Small intestine (tissue), 7 donors: Measurements from ENCODE around the gene MRC2. TPM values are rescaled to one million over a fixed set of nuclear protein-coding genes. Genes with fewer than 3 reads are reported as not detected.

Experiments
- DNase-seq, 2 donors: peaks; one replicate each; pipeline versions ENCODE4 v3.0.0 to v3.0.0-alpha.2; 2013
- FAIRE-seq: peaks from 2 replicates; lab custom pipeline; 2012; peaks lifted over from hg19 to GRCh38; lab: Jason Lieb, UNC
- H3K27ac ChIP-seq, 3 donors: one replicate each; pipeline ENCODE4 v1.5.1; 2013; ENCODE audit warnings: low read length in 2 of 3, mild to moderate bottlenecking in 2 of 3, control low read depth in 1 of 3, inconsistent platforms in 1 of 3, low read depth in 1 of 3, moderate library complexity in 1 of 3
- H3K27me3 ChIP-seq, 3 donors: one replicate each; pipeline ENCODE4 v1.6.1; 2013; ENCODE audit warnings: low read length in 3 of 3, inconsistent platforms in 1 of 3; ENCODE audit not compliant: control insufficient read depth in 3 of 3, insufficient read depth in 3 of 3
- H3K36me3 ChIP-seq, 3 donors: one replicate each; pipeline ENCODE4 v1.6.1; 2013; ENCODE audit warnings: low read length in 3 of 3, inconsistent platforms in 1 of 3, low read depth in 1 of 3, mild to moderate bottlenecking in 1 of 3, moderate library complexity in 1 of 3; ENCODE audit not compliant: control insufficient read depth in 3 of 3, insufficient read depth in 2 of 3
- H3K4me1 ChIP-seq, 3 donors: one replicate each; pipeline ENCODE4 v1.6.1; 2013; ENCODE audit warnings: low read length in 2 of 3, inconsistent platforms in 1 of 3, low read depth in 1 of 3, mild to moderate bottlenecking in 1 of 3, moderate library complexity in 1 of 3; ENCODE audit not compliant: control insufficient read depth in 3 of 3, insufficient read depth in 2 of 3
- H3K4me3 ChIP-seq, 3 donors: one replicate each; pipeline ENCODE4 v1.5.1; 2013; ENCODE audit warnings: low read length in 3 of 3, control low read depth in 1 of 3, inconsistent platforms in 1 of 3, low read depth in 1 of 3, mild to moderate bottlenecking in 1 of 3, moderate library complexity in 1 of 3
- H3K9me3 ChIP-seq, 2 donors: one replicate each; pipeline ENCODE4 v1.6.1; 2013; ENCODE audit warnings: low read depth in 1 of 2, low read length in 1 of 2; ENCODE audit not compliant: control insufficient read depth in 2 of 2, insufficient read depth in 1 of 2
- WGBS, 3 donors: extraction: QIAGEN DNeasy Blood & Tissue Kit; methylation state at CpG; one replicate each; pipeline ENCODE4 v1.1.7; 2013; 5-methylcytosine and 5-hydroxymethylcytosine counted together
- polyA plus RNA-seq, 4 donors: library from polyadenylated mRNA; stranded (reverse) in 3 of 4; unstranded in 1 of 4; fragments of 200-250 nt in 3 of 4; fragments of 120-200 nt in 1 of 4; gene quantifications; one replicate each; pipeline versions ENCODE4 v1.2.1 to v1.2.3, GENCODE V29; 2013
- donor health status: healthy with polysubstance abuse.
- donor health status: control.
- donor health status: control.
- donor health status: Bipolar disorder and iron deficiency.
- donor health status: healthy.

Gene MRC2
- polyA plus RNA-seq, 4 donors = 0.67 to 11.6 (median 4.5) TPM

GRCh38 chr17:62626719-62627218 is 701 bp upstream of the MRC2 start:
- H3K4me3 ChIP-seq = peak overlapping the region in 2 of 3 donors; percentile 44 to 55
- no peak for FAIRE-seq
- H3K36me3 ChIP-seq = peaks cover 0 to 2% (median 0%) of the 10 kb centered on the region in 3 donors
- peak in 1 of 2 donors; percentile 35 for DNase-seq
- H3K27ac ChIP-seq = peak overlapping the region in 2 of 3 donors; percentile 67 to 86
- H3K27me3 ChIP-seq = peaks cover 0 to 38% (median 13%) of the 10 kb centered on the region in 3 donors
- H3K4me1 ChIP-seq = peaks cover 0 to 6% (median 0%) of the 10 kb centered on the region in 3 donors
- no peaks in the 10 kb centered on the region for H3K9me3 ChIP-seq
- WGBS, 3 donors = 8 to 15% (median 11%) methylated on average over 20 to 21 of the region's 21 CpGs

- DNase-seq (peak in 1 of 2 donors; percentile 42), FAIRE-seq (no peak)
- WGBS, 3 donors = 1 to 4% (median 2%) methylated on average over 42 to 61 of the region's 61 CpGs
These were observed 599 bp downstream of the MRC2 start for GRCh38 chr17:62627904-62628633.

DNA sequence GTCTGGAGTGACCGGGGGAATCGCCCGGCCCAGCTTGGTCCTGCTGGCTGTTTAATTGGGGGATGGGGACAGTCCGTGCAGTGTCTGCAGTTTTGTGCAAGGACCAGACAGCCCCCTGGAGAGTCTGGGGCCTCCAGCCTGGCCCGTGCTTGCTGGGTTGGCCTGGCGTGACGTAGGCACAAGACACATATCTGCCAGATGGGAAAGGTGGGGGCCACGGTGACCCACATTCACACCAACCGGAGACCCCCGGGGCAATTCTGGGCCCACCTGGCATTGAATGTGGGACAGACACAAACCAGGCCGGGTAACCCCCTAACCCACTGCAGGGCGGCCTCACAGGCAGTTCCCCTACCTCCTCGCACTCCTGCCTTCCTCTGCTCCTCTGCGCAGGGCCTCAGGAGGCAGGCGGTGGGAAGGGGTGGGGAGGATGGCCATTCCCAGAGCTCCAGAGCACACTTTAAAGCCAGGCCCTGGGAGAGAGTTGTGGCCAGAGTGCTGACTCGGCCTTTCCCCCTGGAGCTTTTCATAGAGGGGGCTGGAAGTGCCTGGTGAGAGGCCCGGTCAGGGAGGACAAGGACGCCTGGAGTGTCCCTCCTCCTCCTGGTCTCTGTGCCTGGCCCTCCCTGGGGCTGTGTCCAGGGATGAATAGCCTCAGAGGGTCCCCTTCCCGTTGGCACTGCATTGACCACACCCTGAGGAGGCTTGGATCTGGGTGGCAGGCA is 1.5 kb downstream of the MRC2 start:
- H3K36me3 ChIP-seq = no peaks in the 10 kb centered on the region
- H3K9me3 ChIP-seq = no peaks in the 10 kb centered on the region
- DNase-seq (no peak), FAIRE-seq (no peak)
- peak overlapping the region in 2 of 3 donors; percentile 48 to 67 for H3K27ac ChIP-seq
- H3K4me3 ChIP-seq = peak overlapping the region in 1 of 3 donors; percentile 50
- peaks cover 0 to 38% (median 13%) of the 10 kb centered on the region in 3 donors for H3K27me3 ChIP-seq
- 36 to 48% (median 40%) methylated on average over 19 of the region's 19 CpGs for WGBS, 3 donors
- peaks cover 0 to 6% (median 0%) of the 10 kb centered on the region in 3 donors for H3K4me1 ChIP-seq

More at GRCh38 chr17:62627904-62628633, 599 bp downstream of the MRC2 start:
- H3K9me3 ChIP-seq = no peaks in the 10 kb centered on the region
- H3K27ac ChIP-seq = peak overlapping the region in 2 of 3 donors; percentile 67 to 86
- peaks cover 0 to 6% (median 0%) of the 10 kb centered on the region in 3 donors for H3K4me1 ChIP-seq
- H3K27me3 ChIP-seq = peaks cover 0 to 38% (median 13%) of the 10 kb centered on the region in 3 donors
- peaks cover 0 to under 1% (median 0%) of the 10 kb centered on the region in 3 donors for H3K36me3 ChIP-seq
- H3K4me3 ChIP-seq = peak overlapping the region; percentile 21 to 50 (median 44)

- no peaks in the 10 kb centered on the region for H3K36me3 ChIP-seq
- peaks cover 0 to 6% (median 0%) of the 10 kb centered on the region in 3 donors for H3K4me1 ChIP-seq
- H3K4me3 ChIP-seq = peak overlapping the region in 1 of 3 donors; percentile 50
- H3K27ac ChIP-seq = peak overlapping the region in 1 of 3 donors; percentile 67
- no peak for FAIRE-seq
- no peak for DNase-seq
- 63 to 74% (median 70%) methylated on average over 19 of the region's 19 CpGs for WGBS, 3 donors
- H3K9me3 ChIP-seq = no peaks in the 10 kb centered on the region
- H3K27me3 ChIP-seq = peaks cover 0 to 38% (median 13%) of the 10 kb centered on the region in 3 donors
These were observed 2.3 kb downstream of the MRC2 start for GRCh38 chr17:62629556-62630364.

GRCh38 chr17:62630365-62631085 is 3.1 kb downstream of the MRC2 start:
- H3K4me1 ChIP-seq = peaks cover 0 to 6% (median 0%) of the 10 kb centered on the region in 3 donors
- 65 to 74% (median 68%) methylated on average over 12 of the region's 12 CpGs for WGBS, 3 donors
- DNase-seq (no peak), FAIRE-seq (no peak)
- no peak overlapping the region for H3K27ac ChIP-seq
- no peaks in the 10 kb centered on the region for H3K36me3 ChIP-seq
- H3K4me3 ChIP-seq = no peak overlapping the region
- no peaks in the 10 kb centered on the region for H3K9me3 ChIP-seq
- H3K27me3 ChIP-seq = peaks cover 0 to 38% (median 13%) of the 10 kb centered on the region in 3 donors

DNA sequence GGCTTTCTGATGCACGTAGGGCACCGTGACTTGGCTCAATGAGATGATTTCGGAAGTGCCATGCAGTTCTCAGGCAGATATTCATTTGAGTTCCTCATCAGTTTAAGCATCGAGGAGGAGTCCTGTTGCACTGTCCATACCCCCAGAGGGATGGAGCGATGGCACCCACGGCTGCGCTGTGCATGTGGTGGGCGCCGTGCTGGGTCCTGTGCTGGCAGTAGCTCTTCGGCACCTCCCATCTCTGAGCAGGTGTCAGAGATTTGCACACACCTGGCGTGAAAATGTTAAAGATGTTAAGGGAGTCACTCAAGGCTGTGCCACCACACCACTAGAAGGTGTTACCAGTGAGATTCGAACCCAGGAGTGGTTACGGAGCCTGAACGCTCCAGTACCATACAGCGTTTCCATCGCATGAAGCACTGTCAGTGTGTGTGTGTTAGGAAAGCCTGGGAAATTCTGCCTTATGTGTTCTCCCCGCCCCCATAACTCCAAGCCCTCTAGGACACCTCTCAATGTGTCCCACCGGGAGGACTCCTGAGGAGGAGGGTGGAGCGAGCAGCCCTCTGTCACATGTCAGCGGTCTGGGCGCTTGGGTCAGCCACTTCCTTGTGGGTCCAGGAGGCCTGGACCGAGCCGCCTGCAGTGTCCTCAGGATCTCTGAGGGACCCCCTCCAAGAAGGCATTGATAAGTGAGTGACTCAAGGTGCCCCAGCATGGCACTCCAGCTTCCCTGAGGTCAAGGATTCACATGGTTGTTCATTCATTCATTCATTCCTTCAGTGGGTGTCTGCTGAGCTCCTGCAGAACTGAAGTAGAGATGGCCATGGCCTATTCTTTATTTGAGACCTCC is 3.8 kb downstream of the MRC2 start:
- Histone ChIP-seq H3K27me3 (peaks cover 0 to 34% (median 13%) of the 10 kb centered on the region in 3 donors), H3K9me3 (no peaks in the 10 kb centered on the region), H3K36me3 (no peaks in the 10 kb centered on the region), H3K4me3 (no peak overlapping the region), H3K4me1 (peaks cover 0 to 6% (median 0%) of the 10 kb centered on the region in 3 donors), H3K27ac (no peak overlapping the region)
- no peak for DNase-seq
- no peak for FAIRE-seq
- 81 to 90% (median 88%) methylated on average over 23 of the region's 23 CpGs for WGBS, 3 donors
